H1 (cell line): ENCODE measurements around the gene ACSL3. TPM values are rescaled to one million over a fixed set of nuclear protein-coding genes. Genes with fewer than 3 reads are reported as not detected.

ENCODE experiments used
- CTCF ChIA-PET: fragments of 300-600 bp; sonication (Branson Sonifier 250); formaldehyde crosslinking; loops from one replicate; lab custom pipeline; 2021; ENCODE audit not compliant: partially characterized antibody; lab: Charles Lee
- POLR2A ChIA-PET: fragments of 300-600 bp; sonication (Branson Sonifier 250); formaldehyde crosslinking; loops from one replicate; lab custom pipeline; 2021; ENCODE audit warnings: inconsistent platforms; ENCODE audit not compliant: partially characterized antibody; lab: Charles Lee
- DNase-seq, 2 experiments: peaks; one replicate each; pipeline versions ENCODE4 v3.0.0 to v3.0.0-alpha.2; 2010 to 2022; ENCODE audit warnings: low spot score in 2 of 2, low read depth in 1 of 2, mixed read lengths in 1 of 2
- FAIRE-seq: peaks from 2 replicates; lab custom pipeline; 2011; peaks lifted over from hg19 to GRCh38; lab: Jason Lieb, UNC
- H2AFZ ChIP-seq: 2 replicates; pipeline ENCODE4 v1.8.1; 2012; ENCODE audit warnings: low read length, inconsistent platforms
- H2AK5ac ChIP-seq: 2 replicates; pipeline ENCODE4 v1.6.1; 2013; ENCODE audit warnings: low read depth, low read length
- H2BK120ac ChIP-seq: replicated peaks from 2 replicates; pipeline ENCODE3; 2013; ENCODE audit warnings: low read depth, low read length, inconsistent platforms
- H2BK12ac ChIP-seq: 2 replicates; pipeline ENCODE4 v1.6.1; 2013; ENCODE audit warnings: low read depth, low read length
- H2BK15ac ChIP-seq: 2 replicates; pipeline ENCODE4 v1.6.1; 2013; ENCODE audit warnings: low read length
- H2BK20ac ChIP-seq: 2 replicates; pipeline ENCODE4 v1.6.1; 2013; ENCODE audit warnings: low read length
- H2BK5ac ChIP-seq: 2 replicates; pipeline ENCODE4 v1.6.1; 2013; ENCODE audit warnings: low read depth, low read length
- H3K14ac ChIP-seq: 2 replicates; pipeline ENCODE4 v1.6.1; 2013; ENCODE audit warnings: inconsistent platforms; ENCODE audit not compliant: insufficient read length
- H3K18ac ChIP-seq: 2 replicates; pipeline ENCODE4 v1.6.1; 2013; ENCODE audit warnings: low read length; ENCODE audit errors: extremely low read depth
- H3K23ac ChIP-seq: 2 replicates; pipeline ENCODE4 v1.6.1; 2013; ENCODE audit warnings: inconsistent platforms; ENCODE audit not compliant: insufficient read length
- H3K23me2 ChIP-seq: 2 replicates; pipeline ENCODE4 v1.6.1; 2013; ENCODE audit warnings: low read depth, low read length
- H3K27ac ChIP-seq: 2 replicates; pipeline ENCODE4 v1.6.1; 2011; ENCODE audit warnings: low read depth, low read length, inconsistent platforms
- H3K27me3 ChIP-seq, 4 experiments: replicated peaks in 1 of 4; 1 replicate in 1 of 4; 2 replicates in 3 of 4; pipeline versions ENCODE4 v1.6.1 to v1.8.1; 2011 to 2013; ENCODE audit warnings: low read length in 3 of 4, mild to moderate bottlenecking in 3 of 4, inconsistent platforms in 2 of 4, mixed read lengths in 2 of 4, moderate library complexity in 1 of 4; ENCODE audit not compliant: control insufficient read depth in 3 of 4, insufficient read depth in 3 of 4; ENCODE audit errors: extremely low read depth in 1 of 4
- H3K36me3 ChIP-seq, 4 experiments: 2 replicates each; pipeline versions ENCODE4 v1.6.1 to v1.8.1; 2011 to 2013; ENCODE audit warnings: mild to moderate bottlenecking in 4 of 4, low read length in 3 of 4, moderate library complexity in 2 of 4, control low read depth in 1 of 4, inconsistent platforms in 1 of 4; ENCODE audit not compliant: insufficient read depth in 4 of 4, control insufficient read depth in 2 of 4
- H3K4ac ChIP-seq: replicated peaks from 2 replicates; pipeline ENCODE3; 2013; ENCODE audit warnings: low read length, low read depth, mixed read lengths, inconsistent platforms; ENCODE audit not compliant: insufficient read length
- H3K4me1 ChIP-seq, 4 experiments: replicated peaks in 1 of 4; 1 replicate in 1 of 4; 2 replicates in 3 of 4; pipeline versions ENCODE4 v1.6.1 to v1.8.1; 2011 to 2013; ENCODE audit warnings: low read length in 3 of 4, inconsistent platforms in 2 of 4, mixed read lengths in 1 of 4; ENCODE audit not compliant: insufficient read depth in 4 of 4, control insufficient read depth in 3 of 4
- H3K4me2 ChIP-seq, 2 experiments: 2 replicates each; pipeline versions ENCODE4 v1.6.1 to v1.8.1; 2011 to 2013; ENCODE audit warnings: low read depth in 2 of 2, low read length in 2 of 2, control low read depth in 1 of 2, inconsistent platforms in 1 of 2, mild to moderate bottlenecking in 1 of 2; ENCODE audit not compliant: insufficient read depth in 1 of 2
- H3K4me3 ChIP-seq, 4 experiments: fragments of 200-600, 300-600 bp in 1 of 4; sonication (generic), shearing (Covaris generic), sonication (Bioruptor Twin) in 1 of 4; 2 replicates each; pipeline versions ENCODE4 v1.5.1 to v1.8.1; 2011 to 2016; ENCODE audit warnings: low read length in 4 of 4, low read depth in 3 of 4, control low read depth in 2 of 4, inconsistent platforms in 2 of 4, mild to moderate bottlenecking in 2 of 4, mixed read lengths in 1 of 4, moderate library complexity in 1 of 4; ENCODE audit not compliant: insufficient read depth in 2 of 4; ENCODE audit errors: extremely low read depth in 1 of 4
- H3K56ac ChIP-seq: replicated peaks from 2 replicates; pipeline ENCODE3; 2013; ENCODE audit warnings: low read depth, mild to moderate bottlenecking, mixed read lengths, low read length, inconsistent platforms; ENCODE audit not compliant: insufficient read length
- H3K79me1 ChIP-seq: 2 replicates; pipeline ENCODE4 v1.6.1; 2013; ENCODE audit warnings: low read depth, low read length, control low read depth
- H3K79me2 ChIP-seq, 2 experiments: 2 replicates each; pipeline versions ENCODE4 v1.6.1 to v1.8.1; 2012 to 2013; ENCODE audit warnings: low read length in 2 of 2, mild to moderate bottlenecking in 2 of 2, inconsistent platforms in 1 of 2; ENCODE audit not compliant: insufficient read depth in 2 of 2, control insufficient read depth in 1 of 2
- H3K9ac ChIP-seq, 4 experiments: replicated peaks in 1 of 4; 1 replicate in 1 of 4; 2 replicates in 3 of 4; pipeline versions ENCODE4 v1.6.1 to v1.8.1; 2011 to 2013; ENCODE audit warnings: low read depth in 3 of 4, low read length in 3 of 4, control low read depth in 2 of 4, mild to moderate bottlenecking in 2 of 4, moderate library complexity in 2 of 4, inconsistent platforms in 1 of 4; ENCODE audit errors: extremely low read depth in 1 of 4
- H3K9me3 ChIP-seq, 2 experiments: 2 replicates each; pipeline versions ENCODE4 v1.6.1 to v1.8.1; 2012 to 2013; ENCODE audit warnings: mild to moderate bottlenecking in 2 of 2, moderate library complexity in 2 of 2, control low read depth in 1 of 2, inconsistent platforms in 1 of 2, low read depth in 1 of 2, low read length in 1 of 2, mixed read lengths in 1 of 2; ENCODE audit not compliant: insufficient read depth in 2 of 2
- H4K20me1 ChIP-seq, 2 experiments: replicated peaks in 1 of 2; 2 replicates each; pipeline versions ENCODE3 to v1.8.1; 2011 to 2013; ENCODE audit warnings: inconsistent platforms in 2 of 2, low read length in 2 of 2, mild to moderate bottlenecking in 1 of 2; ENCODE audit not compliant: insufficient read depth in 2 of 2, control insufficient read depth in 1 of 2
- H4K5ac ChIP-seq: 2 replicates; pipeline ENCODE4 v1.6.1; 2013; ENCODE audit warnings: low read length, low read depth, mixed read lengths, inconsistent platforms; ENCODE audit not compliant: insufficient read length
- H4K8ac ChIP-seq: 2 replicates; pipeline ENCODE4 v1.8.0; 2013; ENCODE audit warnings: mild to moderate bottlenecking, moderate library complexity, low read length, inconsistent platforms; ENCODE audit not compliant: insufficient read depth; ENCODE audit errors: extremely low read depth
- H4K91ac ChIP-seq: replicated peaks from 2 replicates; pipeline ENCODE3; 2013; ENCODE audit warnings: low read length, mixed read lengths, inconsistent platforms; ENCODE audit not compliant: insufficient read length
- CHD1 ChIP-seq: IDR thresholded peaks from 2 replicates; pipeline ENCODE4 v1.6.1; 2012; ENCODE audit warnings: low read depth, low read length, improper control_type of control experiment
- E2F6 ChIP-seq: IDR thresholded peaks from 2 replicates; pipeline ENCODE4 v1.6.1; 2012; ENCODE audit warnings: inconsistent platforms
- EGR1 ChIP-seq: IDR thresholded peaks from 2 replicates; pipeline ENCODE4 v1.6.1; 2011; ENCODE audit warnings: low read depth, low read length, borderline replicate concordance
- EP300 ChIP-seq, 2 experiments: IDR thresholded peaks; 1 replicate in 1 of 2; 2 replicates in 1 of 2; pipeline ENCODE4 v1.6.1; 2011 to 2012; ENCODE audit warnings: low read depth in 2 of 2, low read length in 2 of 2, mild to moderate bottlenecking in 2 of 2, borderline replicate concordance in 1 of 2, inconsistent platforms in 1 of 2, moderate library complexity in 1 of 2
- FOSL1 ChIP-seq: IDR thresholded peaks from 2 replicates; pipeline ENCODE4 v1.6.1; 2011; ENCODE audit warnings: mild to moderate bottlenecking, low read depth, low read length, moderate library complexity; ENCODE audit not compliant: insufficient read depth
- HDAC6 ChIP-seq: IDR thresholded peaks from one replicate; pipeline ENCODE4 v1.7.1; 2012; ENCODE audit warnings: low read depth, mild to moderate bottlenecking, inconsistent platforms, low read length, moderate library complexity
- KDM1A ChIP-seq: fragments of 200-600, 300-600 bp; sonication (generic); IDR thresholded peaks from 2 replicates; pipeline ENCODE4 v1.7.1; 2016; ENCODE audit warnings: mild to moderate bottlenecking, low read length, borderline replicate concordance
- NRF1 ChIP-seq: IDR thresholded peaks from 2 replicates; pipeline ENCODE4 v1.6.1; 2011; ENCODE audit warnings: mild to moderate bottlenecking, low read depth, low read length, improper control_type of control experiment
- POLR2A ChIP-seq, 2 experiments: IDR thresholded peaks; 1 replicate in 1 of 2; 2 replicates in 1 of 2; pipeline ENCODE4 v1.6.1; 2011; ENCODE audit warnings: low read depth in 2 of 2, low read length in 2 of 2, mild to moderate bottlenecking in 2 of 2; ENCODE audit errors: control extremely low read depth in 1 of 2
- RAD21 ChIP-seq, 2 experiments: IDR thresholded peaks in 1 of 2; conservative IDR thresholded peaks in 1 of 2; 2 replicates each; pipeline ENCODE4 v1.6.1; 2011; ENCODE audit warnings: low read depth in 2 of 2, low read length in 2 of 2, improper control_type of control experiment in 1 of 2, inconsistent platforms in 1 of 2, mild to moderate bottlenecking in 1 of 2, moderate library complexity in 1 of 2
- RBBP5 ChIP-seq: IDR thresholded peaks from 2 replicates; pipeline ENCODE4 v1.7.1; 2012; ENCODE audit warnings: low read depth, mild to moderate bottlenecking, inconsistent platforms, low read length, moderate library complexity, borderline replicate concordance
- SIRT6 ChIP-seq: IDR thresholded peaks from one replicate; pipeline ENCODE4 v1.7.1; 2012; ENCODE audit warnings: low read length, inconsistent platforms
- SIX5 ChIP-seq: IDR thresholded peaks from 2 replicates; pipeline ENCODE4 v1.6.1; 2011; ENCODE audit warnings: mild to moderate bottlenecking, low read depth, low read length
- SP1 ChIP-seq: IDR thresholded peaks from 2 replicates; pipeline ENCODE4 v1.6.1; 2011; ENCODE audit warnings: low read depth, low read length
- SP4 ChIP-seq: IDR thresholded peaks from 2 replicates; pipeline ENCODE4 v1.6.1; 2012; ENCODE audit warnings: low read length, inconsistent platforms
- WGBS, 2 experiments: shearing (Covaris generic) in 1 of 2; methylation state at CpG; one replicate each; pipeline versions ENCODE4 v1.1.6 to v1.1.7; 2013 to 2015; ENCODE audit warnings: low lambda C conversion rate in 2 of 2, mixed read lengths in 2 of 2, inconsistent platforms in 1 of 2, low coverage in 1 of 2, missing lambda C conversion rate in 1 of 2; ENCODE audit not compliant: insufficient replicate concordance in 2 of 2, insufficient coverage in 1 of 2, insufficient read length in 1 of 2; ENCODE audit errors: extremely low coverage in 1 of 2, missing lambda C conversion rate in 1 of 2; 5-methylcytosine and 5-hydroxymethylcytosine counted together
- polyA plus RNA-seq, 7 experiments: library from polyadenylated mRNA; depleted of rRNA in 3 of 7; stranded (reverse) in 5 of 7; unstranded in 2 of 7; fragments of >200 nt in 5 of 7; fragments of 200-250 nt in 2 of 7; gene quantifications; 1 replicate in 5 of 7; 2 replicates in 1 of 7; 4 replicates in 1 of 7; pipeline versions ENCODE4 v1.2.1 to v1.2.3, GENCODE V29; 2011 to 2013; ENCODE audit warnings: missing spikeins in 2 of 7, mixed read lengths in 2 of 7
- total RNA-seq: library from RNA; stranded (reverse); fragmentation: NEBNext Ultra II Directional; extraction: Animal tissue kit (Norgen Biotek cat#: 25700); gene quantifications from 2 replicates; pipeline ENCODE4 v1.2.1, GENCODE V29; 2021

The ACSL3 gene
- total and polyA plus RNA-seq, 2 of the 8 experiments (the other 6 are each of a cell fraction or from before 2014, with no cell fraction given) = 37.5 to 98.1 TPM

- no peak overlapping the region for H3K18ac ChIP-seq
- no peak overlapping the region for H3K4me2 ChIP-seq
- H4K91ac ChIP-seq = no peak overlapping the region
- no peak overlapping the region for H2BK20ac ChIP-seq
- H3K23me2 ChIP-seq = no peaks in the 10 kb centered on the region
- no peak overlapping the region for H3K27ac ChIP-seq
- H2BK15ac ChIP-seq = no peak overlapping the region
- no peak overlapping the region for H2AFZ ChIP-seq
- no peaks in the 10 kb centered on the region for H3K27me3 ChIP-seq
- ChIA-PET CTCF (no interaction called here), POLR2A (no interaction called here)
- H3K4me3 ChIP-seq = no peak overlapping the region
- H3K23ac ChIP-seq = no peak overlapping the region
- H2BK120ac ChIP-seq = no peak overlapping the region
- H3K4me1 ChIP-seq = peaks cover 0 to 3% (median 1%) of the 10 kb centered on the region in 4 experiments; a peak in 3 of 7 replicates
- no peak overlapping the region for H2AK5ac ChIP-seq
- DNase-seq (no peak), FAIRE-seq (no peak)
- no peak overlapping the region for H4K5ac ChIP-seq
- no peak overlapping the region for H3K9ac ChIP-seq
- no peak overlapping the region for H3K14ac ChIP-seq
- 85% methylated on average over 3 of the region's 3 CpGs; no CpG with 5 or more reads in 1 of the 2 experiments for WGBS, 2 experiments
- H2BK12ac ChIP-seq = no peak overlapping the region
- H3K79me2 ChIP-seq = no peaks in the 10 kb centered on the region
- no peaks in the 10 kb centered on the region for H4K20me1 ChIP-seq
- H3K79me1 ChIP-seq = no peaks in the 10 kb centered on the region
- no peak overlapping the region for H2BK5ac ChIP-seq
- H3K36me3 ChIP-seq = no peaks in the 10 kb centered on the region
- peaks cover 4 to 5% of the 10 kb centered on the region in 2 experiments; a peak in 3 of 4 replicates for H3K9me3 ChIP-seq
- no peak overlapping the region for H3K4ac ChIP-seq
- no peak overlapping the region for H4K8ac ChIP-seq
- H3K56ac ChIP-seq = no peak overlapping the region
- TF ChIP-seq SP4 = no peak
- TF ChIP-seq HDAC6 = no peak
- TF ChIP-seq CHD1 = no peak
- TF ChIP-seq KDM1A = no peak
- TF ChIP-seq SIX5 = no peak
- TF ChIP-seq EGR1 = no peak
- no peak for TF ChIP-seq FOSL1
- no peak for TF ChIP-seq NRF1
- no peak for TF ChIP-seq RAD21 (IDR thresholded peaks at IDR 0.05 in 1 of 2, conservative IDR thresholded peaks at IDR 0.05 in 1 of 2; ENCODE audit: low read depth in 2 of 2, low read length in 2 of 2)
- no peak for TF ChIP-seq SIRT6
- no peak for TF ChIP-seq SP1
- no peak for TF ChIP-seq EP300 (IDR thresholded peaks at IDR 0.05; ENCODE audit: borderline replicate concordance in 1 of 2, low read depth in 2 of 2, low read length in 2 of 2)
- TF ChIP-seq RBBP5 = no peak
- no peak for TF ChIP-seq E2F6
- TF ChIP-seq POLR2A (IDR thresholded peaks at IDR 0.05; ENCODE audit: control extremely low read depth in 1 of 2, low read depth in 2 of 2, low read length in 2 of 2) = no peak
Observed at GRCh38 chr2:222979484-222979883, 118.6 kb downstream of the ACSL3 start.
